ENCODE measurements around the gene SBNO2. TPM values are rescaled to one million over a fixed set of nuclear protein-coding genes. Genes with fewer than 3 reads are reported as not detected.

The SBNO2 gene
- total and polyA plus RNA-seq, 2 of the 4 experiments (the other 2 are of a cell fraction), result 13.4 to 40.5 TPM

Other genes with a start within 250 kb of the SBNO2 start
- 16.0 and 16.7 TPM in 2 replicates for gene ARID3A, start 248.2 kb downstream of the SBNO2 start, total RNA-seq (2012; rRNA removed)
- gene ARID3A, start 248.2 kb downstream of the SBNO2 start, polyA plus RNA-seq (2012; rRNA removed), result 23.1 and 29.4 TPM in 2 replicates
- gene WDR18, start 189.9 kb downstream of the SBNO2 start, total RNA-seq (2012; rRNA removed), result 37.1 and 38.9 TPM in 2 replicates
- 56.9 and 74.5 TPM in 2 replicates for gene WDR18, start 189.9 kb downstream of the SBNO2 start, polyA plus RNA-seq (2012; rRNA removed)
- under 0.01 and 0.28 TPM in 2 replicates for gene GRIN3B, start 173.8 kb downstream of the SBNO2 start, total RNA-seq (2012; rRNA removed)
- gene GRIN3B, start 173.8 kb downstream of the SBNO2 start, polyA plus RNA-seq (2012; rRNA removed), result 0.91 and 1.8 TPM in 2 replicates
- gene TMEM259, start 153.1 kb downstream of the SBNO2 start, total RNA-seq (2012; rRNA removed), result 22.6 and 26.4 TPM in 2 replicates
- 153 and 181 TPM in 2 replicates for gene TMEM259, start 153.1 kb downstream of the SBNO2 start, polyA plus RNA-seq (2012; rRNA removed)
- gene RNU6-2, start 152.7 kb downstream of the SBNO2 start, total RNA-seq (2012; rRNA removed), result not detected in 2 replicates
- not detected in 2 replicates for gene RNU6-2, start 152.7 kb downstream of the SBNO2 start, polyA plus RNA-seq (2012; rRNA removed)
- gene CNN2, start 147.7 kb downstream of the SBNO2 start, total RNA-seq (2012; rRNA removed), result 270 and 272 TPM in 2 replicates
- gene CNN2, start 147.7 kb downstream of the SBNO2 start, polyA plus RNA-seq (2012; rRNA removed), result 385 and 395 TPM in 2 replicates
- 0.36 and 0.56 TPM in 2 replicates for gene ABCA7, start 134.2 kb downstream of the SBNO2 start, total RNA-seq (2012; rRNA removed)
- gene ABCA7, start 134.2 kb downstream of the SBNO2 start, polyA plus RNA-seq (2012; rRNA removed), result 3.2 and 3.3 TPM in 2 replicates
- 0.83 and 1.3 TPM in 2 replicates for gene ARHGAP45, start 107.1 kb downstream of the SBNO2 start, total RNA-seq (2012; rRNA removed)
- 1.4 and 1.7 TPM in 2 replicates for gene ARHGAP45, start 107.1 kb downstream of the SBNO2 start, polyA plus RNA-seq (2012; rRNA removed)
- gene POLR2E, start 78.9 kb downstream of the SBNO2 start, total RNA-seq (2012; rRNA removed), result 195 and 294 TPM in 2 replicates
- 391 and 449 TPM in 2 replicates for gene POLR2E, start 78.9 kb downstream of the SBNO2 start, polyA plus RNA-seq (2012; rRNA removed)
- 357 and 415 TPM in 2 replicates for gene GPX4, start 70.3 kb downstream of the SBNO2 start, total RNA-seq (2012; rRNA removed)
- 1,083 and 1,136 TPM in 2 replicates for gene GPX4, start 70.3 kb downstream of the SBNO2 start, polyA plus RNA-seq (2012; rRNA removed)
- gene STK11, start 31.5 kb upstream of the SBNO2 start, total RNA-seq (2012; rRNA removed), result 39.3 and 45.0 TPM in 2 replicates
- 40.9 and 42.8 TPM in 2 replicates for gene STK11, start 31.5 kb upstream of the SBNO2 start, polyA plus RNA-seq (2012; rRNA removed)
- 0.18 and 0.56 TPM in 2 replicates for gene CBARP, start 63.7 kb upstream of the SBNO2 start, total RNA-seq (2012; rRNA removed)
- 3.9 and 8.5 TPM in 2 replicates for gene CBARP, start 63.7 kb upstream of the SBNO2 start, polyA plus RNA-seq (2012; rRNA removed)
- gene ATP5F1D, start 67.5 kb upstream of the SBNO2 start, total RNA-seq (2012; rRNA removed), result 7.3 and 13.6 TPM in 2 replicates
- 140 and 189 TPM in 2 replicates for gene ATP5F1D, start 67.5 kb upstream of the SBNO2 start, polyA plus RNA-seq (2012; rRNA removed)
- 2.2 and 2.5 TPM in 2 replicates for gene MIDN, start 74.3 kb upstream of the SBNO2 start, total RNA-seq (2012; rRNA removed)
- gene MIDN, start 74.3 kb upstream of the SBNO2 start, polyA plus RNA-seq (2012; rRNA removed), result 24.1 and 26.0 TPM in 2 replicates
- 226 and 299 TPM in 2 replicates for gene CIRBP, start 95.1 kb upstream of the SBNO2 start, total RNA-seq (2012; rRNA removed)
- gene CIRBP, start 95.1 kb upstream of the SBNO2 start, polyA plus RNA-seq (2012; rRNA removed), result 405 and 542 TPM in 2 replicates
- gene FAM174C, start 101.3 kb upstream of the SBNO2 start, total RNA-seq (2012; rRNA removed), result 7.5 and 10.6 TPM in 2 replicates
- 61.8 and 93.4 TPM in 2 replicates for gene FAM174C, start 101.3 kb upstream of the SBNO2 start, polyA plus RNA-seq (2012; rRNA removed)
- gene EFNA2, start 111.6 kb upstream of the SBNO2 start, total RNA-seq (2012; rRNA removed), result not detected in 2 replicates
- gene EFNA2, start 111.6 kb upstream of the SBNO2 start, polyA plus RNA-seq (2012; rRNA removed), result not detected in 2 replicates
- gene NDUFS7, start 209.6 kb upstream of the SBNO2 start, total RNA-seq (2012; rRNA removed), result 60.8 and 64.7 TPM in 2 replicates
- gene NDUFS7, start 209.6 kb upstream of the SBNO2 start, polyA plus RNA-seq (2012; rRNA removed), result 136 and 167 TPM in 2 replicates
- gene GAMT, start 227.3 kb upstream of the SBNO2 start, total RNA-seq (2012; rRNA removed), result 22.8 and 23.9 TPM in 2 replicates
- gene GAMT, start 227.3 kb upstream of the SBNO2 start, polyA plus RNA-seq (2012; rRNA removed), result 51.8 and 63.6 TPM in 2 replicates
- 22.0 and 35.3 TPM in 2 replicates for gene DAZAP1, start 233.3 kb upstream of the SBNO2 start, total RNA-seq (2012; rRNA removed)
- gene DAZAP1, start 233.3 kb upstream of the SBNO2 start, polyA plus RNA-seq (2012; rRNA removed), result 62.8 and 63.6 TPM in 2 replicates

Data from IMR-90 (cell line).